Activated naive CD8-positive, alpha-beta T cell (primary cell): ENCODE results near the gene NAIF1.

Experiments used
- H3K27ac Mint-ChIP-seq: one replicate; pipeline ENCODE4 v1.8.0; 2021; ENCODE audit warnings: mixed read lengths
- H3K27me3 Mint-ChIP-seq: one replicate; pipeline ENCODE4 v1.8.0; 2021; ENCODE audit warnings: mixed read lengths
- H3K36me3 Mint-ChIP-seq: one replicate; pipeline ENCODE4 v1.8.0; 2021; ENCODE audit warnings: mixed read lengths
- H3K4me1 Mint-ChIP-seq: one replicate; pipeline ENCODE4 v1.8.0; 2021; ENCODE audit warnings: low read depth, mixed read lengths
- H3K4me3 Mint-ChIP-seq: one replicate; pipeline ENCODE4 v1.8.0; 2021; ENCODE audit warnings: mild to moderate bottlenecking, mixed read lengths
- H3K9me3 Mint-ChIP-seq: one replicate; pipeline ENCODE4 v1.8.0; 2021; ENCODE audit warnings: low read depth, mixed read lengths

Gene NAIF1

DNA sequence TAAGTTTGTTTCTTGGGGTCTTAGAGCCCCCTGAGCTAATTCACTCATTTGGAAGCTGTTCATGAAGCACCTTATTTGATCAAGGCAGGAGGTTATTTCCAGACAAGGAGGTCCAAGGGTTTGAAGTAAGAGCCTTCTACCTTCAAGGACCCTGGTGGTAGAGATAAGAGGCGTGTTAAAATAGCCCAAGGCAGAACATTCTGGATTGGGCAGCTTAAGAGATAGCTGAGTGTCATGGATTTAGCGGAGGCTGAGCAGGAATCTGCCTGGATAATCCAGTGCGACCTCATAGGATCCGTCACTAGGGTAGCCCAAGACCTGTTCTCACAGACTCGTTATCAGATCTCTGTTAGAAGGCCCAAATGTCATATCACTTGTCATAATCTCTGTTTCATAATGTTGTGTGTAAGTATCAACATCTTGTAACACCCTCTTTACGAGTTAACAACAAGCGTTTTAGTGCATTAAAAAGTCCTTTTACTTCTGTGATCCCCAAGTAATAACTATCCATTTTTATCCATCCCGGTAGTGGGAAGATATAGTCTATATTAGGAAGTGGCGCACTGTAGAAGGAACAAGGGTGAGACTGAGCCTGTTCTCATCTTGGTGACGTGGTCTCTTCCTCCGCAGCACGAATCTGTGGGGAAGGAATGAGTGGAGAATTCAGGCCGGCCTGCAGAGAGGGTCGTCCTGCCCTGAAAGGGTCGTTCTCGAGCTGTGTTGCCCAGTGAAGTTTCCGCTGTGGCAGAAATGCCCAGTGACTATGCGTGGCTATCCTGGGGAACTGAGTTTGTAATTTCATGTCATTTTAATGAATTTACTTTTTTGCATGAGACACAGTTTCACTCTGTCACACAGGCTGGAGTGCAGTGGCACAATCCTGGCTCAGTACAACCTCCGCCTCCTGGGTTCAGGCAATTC lies 29.8 kb upstream of the NAIF1 start:
- peaks cover 2% of the 10 kb centered on the region for H3K36me3 Mint-ChIP-seq
- no peaks in the 10 kb centered on the region for H3K27me3 Mint-ChIP-seq
- H3K9me3 Mint-ChIP-seq, result no peaks in the 10 kb centered on the region
- peaks cover 71% of the 10 kb centered on the region for H3K4me1 Mint-ChIP-seq
- H3K4me3 Mint-ChIP-seq, result no peak overlapping the region
- H3K27ac Mint-ChIP-seq, result peak overlapping the region; percentile 28

DNA sequence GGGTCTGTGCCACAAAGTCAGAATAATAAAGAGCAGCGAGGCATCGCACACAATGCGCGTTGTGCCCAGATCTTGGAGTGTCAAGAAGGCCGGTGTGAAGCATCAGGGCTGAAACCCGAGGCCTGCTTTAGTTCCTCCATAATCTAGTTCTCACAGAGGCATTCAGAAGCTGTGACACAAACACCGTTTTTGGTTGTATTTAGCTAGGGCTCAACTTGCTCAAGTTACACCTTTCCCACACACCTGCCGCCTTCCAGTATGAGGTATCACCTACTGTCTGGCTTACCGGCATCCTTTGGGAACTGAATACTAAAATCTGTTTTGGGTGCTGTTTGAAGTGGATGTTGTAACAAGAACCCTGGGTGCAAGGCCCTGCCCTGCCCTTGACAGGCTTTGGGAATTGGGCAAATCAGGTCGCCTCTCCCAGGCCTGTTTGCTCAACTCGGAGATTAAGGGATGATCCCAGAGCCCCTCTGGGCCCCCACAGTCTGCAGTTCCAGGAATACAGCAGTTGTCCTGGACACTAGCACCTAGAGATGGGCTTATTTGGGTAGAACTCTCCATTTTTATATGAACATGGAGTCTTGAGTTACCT lies 27.9 kb upstream of the NAIF1 start:
- H3K4me1 Mint-ChIP-seq, result peaks cover 80% of the 10 kb centered on the region

DNA sequence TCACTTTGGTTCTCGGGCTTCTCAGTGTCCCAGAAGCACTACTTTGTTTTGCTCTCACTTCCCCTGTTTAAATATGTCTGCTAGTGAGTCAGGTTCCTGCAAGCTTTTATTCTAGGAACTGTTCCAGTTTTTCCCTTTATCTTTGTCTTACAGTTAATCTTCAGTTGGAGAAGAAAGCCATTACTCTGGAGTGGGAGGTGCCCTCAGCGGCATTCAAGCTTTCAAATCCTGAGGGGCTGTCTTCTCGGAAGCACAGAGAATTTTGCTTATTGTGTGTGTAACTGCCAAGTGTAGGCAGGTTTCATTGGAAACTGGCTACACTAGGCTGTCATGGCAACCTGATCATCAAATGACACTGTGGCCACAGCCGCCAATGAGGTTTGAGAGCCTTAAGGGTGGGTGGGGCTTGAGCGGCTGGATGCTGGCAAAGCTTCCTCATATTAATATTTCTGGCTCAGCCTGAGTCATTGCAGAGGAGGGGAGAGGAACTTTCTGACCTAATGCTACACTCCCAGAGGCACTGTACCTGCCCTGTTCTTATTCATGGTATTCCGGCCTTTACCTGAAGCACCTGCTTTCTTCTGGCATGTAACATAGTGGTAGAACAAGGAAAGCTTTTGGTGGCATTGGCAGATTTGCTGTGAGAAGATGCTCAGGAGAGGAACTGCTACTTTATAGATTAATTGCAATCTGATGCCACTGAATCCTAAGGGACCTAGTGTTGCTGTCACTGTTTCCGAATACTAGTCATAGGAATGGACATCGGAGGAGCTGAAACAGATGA lies 27.2 kb upstream of the NAIF1 start:
- Mint-ChIP-seq H3K27ac (peak overlapping the region; percentile 96), H3K4me1 (peaks cover 83% of the 10 kb centered on the region), H3K9me3 (no peaks in the 10 kb centered on the region), H3K27me3 (no peaks in the 10 kb centered on the region), H3K4me3 (peak overlapping the region; percentile 82), H3K36me3 (no peaks in the 10 kb centered on the region)

More for the DNA sequence above, 27.9 kb upstream of the NAIF1 start:
- no peaks in the 10 kb centered on the region for H3K36me3 Mint-ChIP-seq
- peak overlapping the region; percentile 96 for H3K27ac Mint-ChIP-seq
- H3K9me3 Mint-ChIP-seq, result no peaks in the 10 kb centered on the region
- peak overlapping the region; percentile 82 for H3K4me3 Mint-ChIP-seq
- H3K27me3 Mint-ChIP-seq, result no peaks in the 10 kb centered on the region

DNA sequence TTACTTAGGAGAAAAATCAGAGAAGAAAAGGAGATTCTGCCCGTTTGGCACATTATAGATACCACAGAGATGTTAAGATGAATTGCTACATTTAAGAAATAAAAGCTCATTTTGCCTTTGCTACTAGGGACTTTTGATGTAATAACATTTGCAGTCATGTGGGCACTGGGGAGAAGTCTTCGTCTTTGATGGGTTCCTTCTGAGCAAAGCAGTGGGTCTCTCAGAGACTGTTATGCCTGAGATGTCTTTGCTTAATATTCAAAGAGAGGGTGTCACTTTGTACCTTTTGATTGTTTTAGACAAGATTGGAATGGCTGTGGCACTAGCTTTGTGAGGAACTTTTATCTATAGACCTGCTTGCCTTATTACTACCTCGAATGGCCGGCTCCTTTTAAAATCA lies 25.9 kb upstream of the NAIF1 start:
- H3K9me3 Mint-ChIP-seq, result no peaks in the 10 kb centered on the region
- no peaks in the 10 kb centered on the region for H3K36me3 Mint-ChIP-seq
- peak overlapping the region; percentile 82 for H3K4me3 Mint-ChIP-seq

DNA sequence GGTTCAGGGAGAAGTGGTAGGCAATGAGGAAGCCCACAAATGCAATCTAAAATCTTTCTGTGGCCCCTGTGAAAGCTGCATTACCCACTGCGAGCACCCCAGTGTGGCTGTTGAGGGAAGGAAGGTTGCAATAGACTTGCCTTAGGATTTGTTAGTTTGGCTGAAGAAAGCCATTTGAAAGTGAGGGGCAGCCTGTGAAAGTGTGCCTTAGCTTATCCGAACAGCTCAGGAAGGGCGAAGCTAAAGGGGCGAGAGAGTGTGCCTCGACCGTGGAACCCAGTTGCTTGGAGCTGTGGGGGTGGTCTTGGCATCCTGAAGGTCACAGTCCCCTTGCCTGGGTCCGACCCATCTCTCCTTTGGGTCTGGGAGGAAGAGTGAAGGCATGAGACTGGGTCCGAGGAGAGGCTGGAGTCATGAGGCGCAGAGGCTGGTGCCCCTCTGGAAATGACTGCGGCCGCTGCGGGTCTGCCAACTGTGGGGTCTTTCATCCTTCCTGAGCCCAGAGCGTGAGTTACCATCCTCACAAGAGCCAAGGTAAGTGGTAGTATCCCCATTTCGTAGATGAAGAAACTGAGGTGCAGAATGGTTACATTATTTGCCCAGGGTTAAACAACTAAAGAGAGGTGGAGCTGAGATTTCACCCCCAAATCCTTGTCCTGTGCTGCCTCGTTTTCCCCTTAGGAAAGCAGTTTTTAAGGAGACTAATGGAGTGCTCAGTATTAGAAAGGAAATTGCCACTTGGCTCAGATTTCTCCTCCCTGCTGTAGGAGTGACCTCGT lies 25.3 kb upstream of the NAIF1 start:
- no peaks in the 10 kb centered on the region for H3K9me3 Mint-ChIP-seq
- H3K27me3 Mint-ChIP-seq, result no peaks in the 10 kb centered on the region
- peaks cover 83% of the 10 kb centered on the region for H3K4me1 Mint-ChIP-seq
- H3K27ac Mint-ChIP-seq, result peak overlapping the region; percentile 96
- peaks cover under 1% of the 10 kb centered on the region for H3K36me3 Mint-ChIP-seq
- peak overlapping the region; percentile 82 for H3K4me3 Mint-ChIP-seq

More for the DNA sequence above, 25.9 kb upstream of the NAIF1 start:
- Mint-ChIP-seq H3K4me1 (peaks cover 81% of the 10 kb centered on the region), H3K27me3 (no peaks in the 10 kb centered on the region), H3K27ac (peak overlapping the region; percentile 96)

DNA sequence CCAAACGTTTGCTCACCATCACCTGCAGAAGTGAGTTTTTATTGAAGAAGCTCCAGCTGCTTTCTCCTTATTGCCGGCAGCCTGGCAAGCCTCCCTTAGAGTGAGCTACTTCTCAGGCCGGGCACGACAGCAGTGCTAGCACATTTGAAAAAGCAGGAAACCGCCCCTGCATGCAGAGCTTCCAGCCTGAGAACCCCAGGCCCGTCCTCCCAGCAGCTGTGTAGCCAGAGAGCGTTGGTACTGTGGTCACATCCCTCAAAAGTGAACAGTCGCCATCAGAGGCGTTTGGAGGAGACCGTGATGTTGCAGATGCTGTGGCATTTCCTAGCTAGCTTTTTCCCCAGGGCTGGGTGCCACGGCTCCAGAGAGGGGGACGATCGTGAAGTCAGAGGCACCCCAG lies 24.5 kb upstream of the NAIF1 start:
- Mint-ChIP-seq H3K4me1 (peaks cover 77% of the 10 kb centered on the region), H3K4me3 (peak overlapping the region; percentile 67), H3K27ac (peak overlapping the region; percentile 96)

DNA sequence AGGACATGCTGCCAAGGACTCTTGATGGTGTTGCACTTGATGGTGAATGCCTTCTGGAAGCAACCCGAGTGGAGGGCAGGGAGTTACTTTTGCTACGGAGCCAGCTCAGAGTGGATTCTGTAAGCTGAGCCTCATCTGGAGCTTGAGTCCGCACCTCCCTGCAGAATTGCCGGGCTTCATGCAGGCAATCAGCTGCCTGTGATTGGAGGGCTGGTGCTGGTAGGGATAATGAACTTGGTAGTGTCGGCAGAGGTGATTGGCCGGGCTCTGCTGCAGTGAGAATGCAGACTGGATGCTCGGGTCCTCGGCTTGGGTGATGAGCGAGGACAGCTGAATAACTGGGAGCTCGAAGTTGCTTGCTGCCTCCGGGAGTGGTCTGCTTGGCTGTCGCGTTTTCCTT lies 24.0 kb upstream of the NAIF1 start:
- no peaks in the 10 kb centered on the region for H3K9me3 Mint-ChIP-seq
- peak overlapping the region; percentile 46 for H3K27ac Mint-ChIP-seq
- H3K36me3 Mint-ChIP-seq, result peaks cover 2% of the 10 kb centered on the region
- peak overlapping the region; percentile 49 for H3K4me3 Mint-ChIP-seq
- peaks cover 75% of the 10 kb centered on the region for H3K4me1 Mint-ChIP-seq
- no peaks in the 10 kb centered on the region for H3K27me3 Mint-ChIP-seq

More for the DNA sequence above, 24.5 kb upstream of the NAIF1 start:
- no peaks in the 10 kb centered on the region for H3K27me3 Mint-ChIP-seq
- no peaks in the 10 kb centered on the region for H3K9me3 Mint-ChIP-seq
- peaks cover 2% of the 10 kb centered on the region for H3K36me3 Mint-ChIP-seq

DNA sequence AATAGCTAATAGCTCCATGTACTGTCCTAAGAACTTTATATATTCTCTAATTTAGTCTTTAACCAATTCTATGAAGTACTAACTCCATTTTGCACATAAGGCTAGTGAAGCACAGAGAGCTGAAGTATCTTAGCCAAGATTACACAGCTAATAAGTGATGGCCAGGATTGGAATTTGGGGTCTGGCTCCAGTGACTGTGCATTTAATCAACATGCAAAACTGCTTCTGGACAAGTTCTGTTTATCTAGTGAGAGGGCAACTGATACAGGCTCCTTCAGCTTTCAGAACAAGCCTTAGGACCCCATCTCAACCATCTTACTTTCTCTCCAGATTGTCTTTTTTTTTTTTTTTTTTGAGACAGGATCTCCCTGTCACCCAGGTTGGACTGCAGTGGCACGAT lies 22.2 kb upstream of the NAIF1 start:
- no peaks in the 10 kb centered on the region for H3K27me3 Mint-ChIP-seq
- peaks cover 2% of the 10 kb centered on the region for H3K36me3 Mint-ChIP-seq
- H3K27ac Mint-ChIP-seq, result peak overlapping the region; percentile 79
- H3K9me3 Mint-ChIP-seq, result no peaks in the 10 kb centered on the region
- H3K4me1 Mint-ChIP-seq, result peaks cover 66% of the 10 kb centered on the region
- no peak overlapping the region for H3K4me3 Mint-ChIP-seq

DNA sequence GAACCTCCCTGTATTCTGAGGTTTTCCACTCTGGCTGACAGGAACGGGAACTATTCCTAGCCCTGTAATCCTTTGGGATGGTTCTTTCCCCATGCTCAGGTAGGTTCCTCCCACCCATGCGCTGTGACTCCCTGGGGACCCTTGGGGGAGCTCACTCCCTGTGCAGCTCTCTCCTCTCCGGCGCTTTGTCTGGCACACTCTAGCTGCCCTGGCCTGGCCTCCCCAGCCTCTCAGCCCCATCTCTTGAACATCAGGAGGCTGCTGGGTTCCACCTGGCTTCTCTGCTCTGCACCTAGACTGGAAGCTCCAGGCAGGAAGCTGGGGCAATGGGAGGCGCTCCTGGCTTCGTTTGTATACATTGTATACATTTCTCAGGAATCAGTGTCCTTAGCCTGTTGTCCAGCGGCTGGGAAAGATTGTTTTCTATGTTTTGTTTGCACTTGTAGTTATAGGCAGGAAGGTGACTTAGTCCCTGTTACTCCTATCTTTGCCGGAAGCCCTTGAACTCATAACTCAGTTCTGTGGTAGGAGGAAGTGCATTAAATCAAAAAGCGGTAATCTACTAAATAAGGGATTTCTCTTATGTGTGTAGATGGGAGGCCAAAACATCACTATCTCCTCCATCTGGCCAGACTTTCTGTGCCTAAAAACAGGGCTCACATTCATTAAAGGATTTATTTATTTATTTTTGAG lies 21.3 kb upstream of the NAIF1 start:
- Mint-ChIP-seq H3K36me3 (peaks cover 2% of the 10 kb centered on the region), H3K4me3 (peak overlapping the region; percentile 4), H3K27ac (peak overlapping the region; percentile 54), H3K27me3 (no peaks in the 10 kb centered on the region), H3K9me3 (no peaks in the 10 kb centered on the region), H3K4me1 (peaks cover 64% of the 10 kb centered on the region)

DNA sequence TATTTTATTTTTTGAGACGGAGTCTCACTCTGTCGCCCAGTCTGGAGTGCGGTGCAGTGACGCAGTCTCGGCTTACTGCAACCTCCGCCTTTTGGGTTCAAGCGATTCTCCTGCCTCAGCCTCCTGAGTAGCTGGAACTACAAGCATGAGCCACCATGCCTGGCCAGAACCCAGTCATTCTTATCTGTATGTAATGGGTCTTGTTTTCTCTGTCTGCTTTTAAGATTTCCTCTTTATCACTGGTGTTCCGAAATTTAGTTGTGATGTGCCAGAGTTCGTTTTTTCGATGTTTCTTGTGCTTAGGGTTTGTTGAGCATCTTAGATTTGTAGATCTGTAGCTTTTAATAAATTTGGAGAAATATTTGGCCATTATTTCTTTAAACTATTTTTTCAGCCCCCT lies 20.1 kb upstream of the NAIF1 start:
- no peaks in the 10 kb centered on the region for H3K27me3 Mint-ChIP-seq
- H3K9me3 Mint-ChIP-seq, result no peaks in the 10 kb centered on the region
- H3K27ac Mint-ChIP-seq, result peak overlapping the region; percentile 59
- peaks cover 54% of the 10 kb centered on the region for H3K4me1 Mint-ChIP-seq
- H3K36me3 Mint-ChIP-seq, result peaks cover 2% of the 10 kb centered on the region
- H3K4me3 Mint-ChIP-seq, result no peak overlapping the region

DNA sequence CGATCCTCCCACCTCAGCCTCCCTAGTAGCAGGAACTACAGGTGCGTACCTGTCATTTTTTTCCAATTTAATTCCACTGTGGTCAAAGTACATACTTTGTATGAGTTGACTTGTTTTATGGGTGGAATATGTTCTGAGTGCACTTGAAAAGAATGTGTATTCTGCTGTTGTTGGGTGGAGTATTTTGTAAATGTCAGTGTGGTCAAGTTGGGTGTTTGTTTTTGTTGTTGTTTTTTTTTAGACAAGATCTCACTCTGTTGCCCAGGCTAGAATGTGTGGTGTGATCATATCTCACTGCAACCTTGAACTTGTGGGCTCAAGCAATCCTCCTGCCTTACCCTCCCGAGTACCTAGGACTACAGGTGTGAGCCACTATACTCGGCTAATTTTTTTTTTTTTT lies 18.8 kb upstream of the NAIF1 start:
- Mint-ChIP-seq H3K27me3 (no peaks in the 10 kb centered on the region), H3K27ac (no peak overlapping the region), H3K9me3 (no peaks in the 10 kb centered on the region), H3K4me3 (no peak overlapping the region), H3K36me3 (peaks cover 2% of the 10 kb centered on the region), H3K4me1 (peaks cover 52% of the 10 kb centered on the region)

DNA sequence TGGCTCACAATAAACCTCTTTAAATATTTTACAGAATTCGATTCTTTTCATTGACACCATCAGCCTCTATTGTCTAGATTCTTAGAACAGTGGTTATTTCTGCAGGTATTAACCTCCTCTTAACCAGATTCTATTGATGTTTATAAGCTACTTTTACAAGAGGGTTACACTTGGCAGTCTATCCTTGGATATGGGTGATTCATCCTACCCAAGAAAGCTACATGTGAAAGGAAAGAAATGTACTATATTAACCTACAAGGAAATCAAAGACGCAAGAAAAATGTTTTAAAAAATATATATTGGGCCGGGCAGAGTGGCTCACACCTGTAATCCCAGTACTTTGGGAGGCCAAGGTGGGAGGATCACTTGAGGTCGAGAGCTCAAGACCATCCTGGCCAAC lies 17.6 kb upstream of the NAIF1 start:
- H3K9me3 Mint-ChIP-seq, result no peaks in the 10 kb centered on the region
- H3K36me3 Mint-ChIP-seq, result peaks cover 2% of the 10 kb centered on the region
- H3K4me3 Mint-ChIP-seq, result no peak overlapping the region
- H3K4me1 Mint-ChIP-seq, result peaks cover 47% of the 10 kb centered on the region
- H3K27me3 Mint-ChIP-seq, result no peaks in the 10 kb centered on the region
- no peak overlapping the region for H3K27ac Mint-ChIP-seq

DNA sequence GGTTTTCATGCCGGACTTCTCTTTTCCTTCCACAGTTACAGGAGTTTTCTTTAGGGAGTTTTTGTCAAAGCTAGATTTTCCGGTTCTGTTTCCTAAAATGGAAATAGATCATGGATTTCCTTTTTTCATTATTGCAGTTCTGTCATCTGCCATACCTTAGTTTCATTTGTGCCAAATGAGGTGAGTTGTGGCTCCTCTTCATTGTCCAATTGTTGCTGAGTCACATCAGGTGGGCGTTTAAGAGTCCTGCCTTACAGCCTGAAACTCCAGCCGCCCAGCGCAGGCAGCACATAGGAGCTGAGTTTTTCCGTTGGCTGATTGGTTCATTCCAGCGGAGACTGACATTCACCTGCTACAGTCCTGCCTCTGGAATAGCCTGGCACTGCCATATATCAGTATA lies 15.0 kb upstream of the NAIF1 start:
- H3K4me1 Mint-ChIP-seq, result peaks cover 44% of the 10 kb centered on the region
- no peaks in the 10 kb centered on the region for H3K9me3 Mint-ChIP-seq
- peak overlapping the region; percentile 68 for H3K27ac Mint-ChIP-seq
- H3K27me3 Mint-ChIP-seq, result no peaks in the 10 kb centered on the region
- no peaks in the 10 kb centered on the region for H3K36me3 Mint-ChIP-seq
- no peak overlapping the region for H3K4me3 Mint-ChIP-seq

DNA sequence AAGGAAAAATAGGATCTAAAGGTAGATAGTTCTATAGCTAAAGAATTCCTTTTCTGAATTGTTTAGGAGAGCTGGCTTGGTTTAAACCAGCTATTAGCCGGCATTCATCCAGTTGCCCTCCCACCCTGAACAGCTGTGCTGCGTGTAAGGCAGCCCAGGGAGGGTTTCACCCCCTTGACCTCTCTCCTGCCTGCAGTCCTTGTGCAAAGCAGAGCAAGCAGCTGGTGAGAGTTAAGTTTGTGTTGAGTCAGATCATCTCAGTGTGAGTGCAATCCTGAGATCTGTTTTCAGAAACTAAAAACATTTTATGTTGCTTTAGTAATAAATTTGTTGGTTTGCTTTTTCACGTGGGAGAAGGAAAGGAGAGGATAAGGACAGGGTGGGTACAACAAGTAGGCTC lies 13.9 kb upstream of the NAIF1 start:
- no peaks in the 10 kb centered on the region for H3K27me3 Mint-ChIP-seq
- peak overlapping the region; percentile 82 for H3K27ac Mint-ChIP-seq
- H3K4me3 Mint-ChIP-seq, result no peak overlapping the region
- no peaks in the 10 kb centered on the region for H3K9me3 Mint-ChIP-seq
- peaks cover 50% of the 10 kb centered on the region for H3K4me1 Mint-ChIP-seq
- no peaks in the 10 kb centered on the region for H3K36me3 Mint-ChIP-seq
